Measurements from ENCODE around the gene TNFSF11. TPM values are rescaled to one million over a fixed set of nuclear protein-coding genes. Genes with fewer than 3 reads are reported as not detected.
A peak's percentile ranks its signal among the peaks of the same experiment; 100 is the strongest.

The TNFSF11 gene
- total and polyA plus RNA-seq, 2 experiments from 2014 or later: 9.9 TPM

DNA sequence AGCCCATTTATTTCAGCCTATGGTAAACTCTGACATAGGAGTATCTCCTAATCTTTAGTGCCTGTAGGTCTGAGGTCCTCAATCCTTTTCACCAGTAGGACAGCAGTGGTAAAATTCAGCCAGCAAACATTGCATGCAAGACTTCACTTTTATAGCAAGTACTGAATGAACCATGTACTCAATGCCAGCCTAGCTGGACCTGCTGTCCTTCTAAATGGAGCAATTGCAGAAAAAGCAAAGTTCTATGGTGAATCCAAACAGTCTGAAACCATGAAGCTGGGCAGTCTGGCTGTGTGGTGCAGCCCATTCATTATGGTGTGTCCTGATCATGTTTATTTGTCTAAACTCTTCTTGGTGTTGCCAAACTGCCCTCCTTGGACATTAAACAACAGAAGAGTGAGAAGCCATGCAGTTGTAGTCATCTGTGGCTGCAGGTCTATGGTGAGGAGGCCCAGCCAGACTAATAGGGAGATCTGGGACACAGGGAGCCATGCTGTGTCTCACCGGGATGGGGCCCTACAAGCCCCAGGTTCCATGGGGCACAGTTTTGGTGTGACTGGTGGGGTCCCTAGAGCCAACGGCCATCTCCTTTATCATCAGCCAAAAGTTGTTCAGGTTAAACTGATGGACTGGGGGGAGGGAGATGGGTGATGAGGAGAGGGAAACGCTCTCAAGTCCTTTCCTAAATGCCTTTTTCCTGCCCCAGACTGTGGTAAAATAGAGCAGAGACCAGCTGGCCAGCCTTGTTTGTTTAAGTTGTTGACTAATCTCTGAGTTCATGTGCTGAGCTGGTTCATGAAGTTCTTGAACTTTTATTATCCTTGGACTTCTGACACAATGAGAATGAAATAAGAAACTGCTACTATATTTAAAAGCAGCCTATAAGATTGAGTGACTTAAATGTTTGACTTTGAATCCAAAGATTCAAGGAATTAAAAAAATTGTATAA, 20.6 kb upstream of the TNFSF11 start:
- no peaks in the 10 kb centered on the region for H3K9me3 Mint-ChIP-seq
- H3K4me1 Mint-ChIP-seq: peaks cover 4% of the 10 kb centered on the region; the same call in 2 of the 3 replicates
- no peaks in the 10 kb centered on the region for H3K36me3 ChIP-seq (ENCODE audit: insufficient read depth)
- H3K79me2 ChIP-seq (replicated peaks; ENCODE audit: insufficient read depth): no peaks in the 10 kb centered on the region
- H2AFZ ChIP-seq: no peak overlapping the region
- ATAC-seq (no peak), DNase-seq (ENCODE audit: low spot score) (no peak)
- H3K9me2 ChIP-seq (ENCODE audit: insufficient read depth): peaks cover 12% of the 10 kb centered on the region; the same call in 1 of the 2 replicates
- no peaks in the 10 kb centered on the region for H3F3A ChIP-seq (replicated peaks; ENCODE audit: low read depth)
- H3K4me3 ChIP-seq: no peak overlapping the region
- H3K27me3 Mint-ChIP-seq (ENCODE audit: insufficient read depth, low read depth, poor library complexity): peaks cover 7% of the 10 kb centered on the region
- H3K4me1 ChIP-seq (ENCODE audit: insufficient read depth): no peaks in the 10 kb centered on the region
- no peaks in the 10 kb centered on the region for H3K27me3 ChIP-seq (ENCODE audit: insufficient read depth)
- H3K4me3 Mint-ChIP-seq: no peak overlapping the region
- H3K27ac Mint-ChIP-seq: no peak overlapping the region
- no peak overlapping the region for H3K4me2 ChIP-seq
- H4K20me1 ChIP-seq (replicated peaks; ENCODE audit: insufficient read depth): no peaks in the 10 kb centered on the region
- no peaks in the 10 kb centered on the region for H3K36me3 Mint-ChIP-seq (ENCODE audit: low read depth)
- no peak overlapping the region for H3K27ac ChIP-seq (ENCODE audit: low read depth)
- TF ChIP-seq CREB1 (CRISPR knock-in tag; IDR thresholded peaks at IDR 0.05; ENCODE audit: low read depth) (no peak), ZNF331 (CRISPR knock-in tag; IDR thresholded peaks at IDR 0.05; ENCODE audit: low read depth) (no peak), POLR2AphosphoS5 (IDR thresholded peaks at IDR 0.05; ENCODE audit: low read depth) (no peak), STAT1 (IDR thresholded peaks at IDR 0.05; ENCODE audit: unreplicated experiment) (no peak), EZH2phosphoT487 (IDR thresholded peaks at IDR 0.05; ENCODE audit: unreplicated experiment) (no peak), JUNB (IDR thresholded peaks at IDR 0.05; ENCODE audit: unreplicated experiment) (no peak), NANOG (IDR thresholded peaks at IDR 0.05; ENCODE audit: borderline replicate concordance) (no peak), ETS1 (IDR thresholded peaks at IDR 0.05) (no peak), ZNF114 (CRISPR knock-in tag; IDR thresholded peaks at IDR 0.05) (no peak)

DNA sequence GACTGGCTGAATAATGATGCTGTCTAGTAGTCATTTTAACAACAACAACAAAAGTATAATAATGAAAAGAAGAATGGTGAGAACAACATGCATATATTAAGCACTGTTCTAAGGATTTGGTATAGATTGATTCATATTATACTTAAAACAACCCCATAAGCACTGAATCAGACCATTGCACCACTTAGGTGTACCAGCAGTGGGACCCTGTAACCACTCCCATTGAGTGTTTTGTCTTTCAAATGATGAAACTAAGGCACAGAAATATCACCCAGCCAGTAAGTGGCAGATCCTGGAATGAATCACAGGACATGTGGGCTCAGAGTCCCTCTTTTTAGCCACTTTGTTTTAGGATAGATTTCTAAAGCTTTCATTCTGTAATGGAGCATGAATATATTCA, 14.9 kb upstream of the TNFSF11 start:
- H3K27me3 Mint-ChIP-seq (ENCODE audit: insufficient read depth, low read depth, poor library complexity): no peaks in the 10 kb centered on the region
- H4K20me1 ChIP-seq (replicated peaks; ENCODE audit: insufficient read depth): no peaks in the 10 kb centered on the region
- no peak overlapping the region for H3K27ac ChIP-seq (ENCODE audit: low read depth)
- no peak overlapping the region for H3K4me3 Mint-ChIP-seq
- no peak overlapping the region for H3K27ac Mint-ChIP-seq
- TF ChIP-seq NANOG (IDR thresholded peaks at IDR 0.05; ENCODE audit: borderline replicate concordance): no peak
- no peak for TF ChIP-seq EZH2 (IDR thresholded peaks at IDR 0.05; ENCODE audit: low read depth, unreplicated experiment)
- no peak for TF ChIP-seq ZNF331 (CRISPR knock-in tag; IDR thresholded peaks at IDR 0.05; ENCODE audit: low read depth)
- TF ChIP-seq ZNF114 (CRISPR knock-in tag; IDR thresholded peaks at IDR 0.05): no peak
- TF ChIP-seq ETS1 (IDR thresholded peaks at IDR 0.05): no peak
- TF ChIP-seq STAT1 (IDR thresholded peaks at IDR 0.05; ENCODE audit: unreplicated experiment): no peak
- no peak for TF ChIP-seq REST (IDR thresholded peaks at IDR 0.05; ENCODE audit: unreplicated experiment)
- no peak for TF ChIP-seq EZH2phosphoT487 (IDR thresholded peaks at IDR 0.05; ENCODE audit: unreplicated experiment)
- TF ChIP-seq, protein P1, sequence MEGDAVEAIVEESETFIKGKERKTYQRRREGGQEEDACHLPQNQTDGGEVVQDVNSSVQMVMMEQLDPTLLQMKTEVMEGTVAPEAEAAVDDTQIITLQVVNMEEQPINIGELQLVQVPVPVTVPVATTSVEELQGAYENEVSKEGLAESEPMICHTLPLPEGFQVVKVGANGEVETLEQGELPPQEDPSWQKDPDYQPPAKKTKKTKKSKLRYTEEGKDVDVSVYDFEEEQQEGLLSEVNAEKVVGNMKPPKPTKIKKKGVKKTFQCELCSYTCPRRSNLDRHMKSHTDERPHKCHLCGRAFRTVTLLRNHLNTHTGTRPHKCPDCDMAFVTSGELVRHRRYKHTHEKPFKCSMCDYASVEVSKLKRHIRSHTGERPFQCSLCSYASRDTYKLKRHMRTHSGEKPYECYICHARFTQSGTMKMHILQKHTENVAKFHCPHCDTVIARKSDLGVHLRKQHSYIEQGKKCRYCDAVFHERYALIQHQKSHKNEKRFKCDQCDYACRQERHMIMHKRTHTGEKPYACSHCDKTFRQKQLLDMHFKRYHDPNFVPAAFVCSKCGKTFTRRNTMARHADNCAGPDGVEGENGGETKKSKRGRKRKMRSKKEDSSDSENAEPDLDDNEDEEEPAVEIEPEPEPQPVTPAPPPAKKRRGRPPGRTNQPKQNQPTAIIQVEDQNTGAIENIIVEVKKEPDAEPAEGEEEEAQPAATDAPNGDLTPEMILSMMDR (conservative IDR thresholded peaks at IDR 0.05; ENCODE audit: low read depth in 2 of 2): no peak
- peaks cover 26% of the 10 kb centered on the region for H3K36me3 Mint-ChIP-seq (ENCODE audit: low read depth)
- H3K9me2 ChIP-seq (ENCODE audit: insufficient read depth): no peaks in the 10 kb centered on the region
- DNase-seq (ENCODE audit: low spot score) (no peak), ATAC-seq (no peak)
- H2AFZ ChIP-seq: peak overlapping the region; percentile 76; the same call in 1 of the 2 replicates
- H3K27me3 ChIP-seq (ENCODE audit: insufficient read depth): no peaks in the 10 kb centered on the region
- H3K79me2 ChIP-seq (replicated peaks; ENCODE audit: insufficient read depth): no peaks in the 10 kb centered on the region
- no peaks in the 10 kb centered on the region for H3F3A ChIP-seq (replicated peaks; ENCODE audit: low read depth)
- no peaks in the 10 kb centered on the region for H3K4me1 ChIP-seq (ENCODE audit: insufficient read depth)
- no peak overlapping the region for H3K4me3 ChIP-seq
- peaks cover 36% of the 10 kb centered on the region for H3K9me3 Mint-ChIP-seq
- H3K4me2 ChIP-seq: no peak overlapping the region
- H3K36me3 ChIP-seq (ENCODE audit: insufficient read depth): peaks cover 17% of the 10 kb centered on the region; the same call in 1 of the 2 replicates
- no peaks in the 10 kb centered on the region for H3K4me1 Mint-ChIP-seq
